Measurements from ENCODE around the gene THOP1.

- TF ChIP-seq, protein P1, sequence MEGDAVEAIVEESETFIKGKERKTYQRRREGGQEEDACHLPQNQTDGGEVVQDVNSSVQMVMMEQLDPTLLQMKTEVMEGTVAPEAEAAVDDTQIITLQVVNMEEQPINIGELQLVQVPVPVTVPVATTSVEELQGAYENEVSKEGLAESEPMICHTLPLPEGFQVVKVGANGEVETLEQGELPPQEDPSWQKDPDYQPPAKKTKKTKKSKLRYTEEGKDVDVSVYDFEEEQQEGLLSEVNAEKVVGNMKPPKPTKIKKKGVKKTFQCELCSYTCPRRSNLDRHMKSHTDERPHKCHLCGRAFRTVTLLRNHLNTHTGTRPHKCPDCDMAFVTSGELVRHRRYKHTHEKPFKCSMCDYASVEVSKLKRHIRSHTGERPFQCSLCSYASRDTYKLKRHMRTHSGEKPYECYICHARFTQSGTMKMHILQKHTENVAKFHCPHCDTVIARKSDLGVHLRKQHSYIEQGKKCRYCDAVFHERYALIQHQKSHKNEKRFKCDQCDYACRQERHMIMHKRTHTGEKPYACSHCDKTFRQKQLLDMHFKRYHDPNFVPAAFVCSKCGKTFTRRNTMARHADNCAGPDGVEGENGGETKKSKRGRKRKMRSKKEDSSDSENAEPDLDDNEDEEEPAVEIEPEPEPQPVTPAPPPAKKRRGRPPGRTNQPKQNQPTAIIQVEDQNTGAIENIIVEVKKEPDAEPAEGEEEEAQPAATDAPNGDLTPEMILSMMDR (IDR thresholded peaks at IDR 0.05): no peak
- TF ChIP-seq POLR2A (IDR thresholded peaks at IDR 0.05): no peak
These were observed 15.0 kb upstream of the THOP1 start for GRCh38 chr19:2770055-2771013.

All from uterus (tissue), 2 donors.